Vagina (tissue), 2 donors: Measurements from ENCODE around the gene RPIA. TPM values are rescaled to one million over a fixed set of nuclear protein-coding genes. Genes with fewer than 3 reads are reported as not detected.

ENCODE experiments used
- DNase-seq, 2 donors: peaks; one replicate each; pipeline ENCODE4 v3.0.0-alpha.2; 2017; ENCODE audit errors: extremely low spot score in 2 of 2
- H3K27ac ChIP-seq: fragments of 200-600 bp; sonication (generic); one replicate; pipeline ENCODE4 v1.5.1; 2019
- H3K27me3 ChIP-seq: fragments of 200-600 bp; sonication (generic); one replicate; pipeline ENCODE4 v1.5.1; 2019
- H3K36me3 ChIP-seq, 2 donors: fragments of 200-600 bp; sonication (generic); one replicate each; pipeline ENCODE4 v1.5.1; 2017 to 2019
- H3K4me1 ChIP-seq: fragments of 200-600 bp; sonication (generic); one replicate; pipeline ENCODE4 v1.5.1; 2019
- H3K4me3 ChIP-seq, 2 donors: fragments of 200-600 bp; sonication (generic); 1 replicate in 1 of 2; 2 replicates in 1 of 2; pipeline ENCODE4 v1.5.1; 2016 to 2019
- H3K9me3 ChIP-seq: fragments of 200-600 bp; sonication (generic); one replicate; pipeline ENCODE4 v1.5.1; 2019
- CTCF ChIP-seq, 3 experiments: fragments of 450-650 bp in 2 of 3; fragments of 200-600 bp in 1 of 3; sonication (generic) in 1 of 3; IDR thresholded peaks; one replicate each; pipeline ENCODE4 v1.5.1; 2017 to 2019; ENCODE audit warnings: antibody characterized with exemption in 3 of 3, mild to moderate bottlenecking in 2 of 3, moderate library complexity in 2 of 3
- POLR2A ChIP-seq, 2 donors: fragments of 450-650 bp; IDR thresholded peaks; one replicate each; pipeline ENCODE4 v1.6.1; 2017; ENCODE audit warnings: antibody characterized with exemption in 2 of 2, mild to moderate bottlenecking in 2 of 2, moderate library complexity in 2 of 2
- POLR2AphosphoS5 ChIP-seq, 2 donors: sonication (generic); formaldehyde crosslinking; IDR thresholded peaks; one replicate each; pipeline ENCODE4 v1.9.0; 2017; ENCODE audit warnings: antibody characterized with exemption in 2 of 2, mild to moderate bottlenecking in 2 of 2, low read depth in 1 of 2; ENCODE audit not compliant: insufficient read depth in 1 of 2
- intact Hi-C: fragments of 100-400 bp; cut with DNase I; formaldehyde crosslinking; loops from one replicate; pipeline ENCODE4 v1.15.1; 2023
- total RNA-seq: library from RNA; depleted of rRNA; stranded (reverse); fragments of >200 nt; gene quantifications from one replicate; pipeline ENCODE4 v1.2.3, GENCODE V29; 2016

RPIA gene
- total RNA-seq, 1 donor from 2014 or later: 10.8 TPM

GRCh38 chr2:88683160-88684021 lies 8.1 kb upstream of the RPIA start:
- Histone ChIP-seq H3K4me3 (no peak overlapping the region), H3K36me3 (no peaks in the 10 kb centered on the region), H3K9me3 (no peaks in the 10 kb centered on the region), H3K4me1 (no peaks in the 10 kb centered on the region), H3K27ac (no peak overlapping the region), H3K27me3 (no peaks in the 10 kb centered on the region)
- no peak for DNase-seq
- intact Hi-C loops: no loop called here
- TF ChIP-seq POLR2A (IDR thresholded peaks at IDR 0.05): no peak
- no peak for TF ChIP-seq CTCF (IDR thresholded peaks at IDR 0.05)
- TF ChIP-seq POLR2AphosphoS5 (IDR thresholded peaks at IDR 0.05; ENCODE audit: insufficient read depth in 1 of 2, low read depth in 1 of 2): no peak

DNA sequence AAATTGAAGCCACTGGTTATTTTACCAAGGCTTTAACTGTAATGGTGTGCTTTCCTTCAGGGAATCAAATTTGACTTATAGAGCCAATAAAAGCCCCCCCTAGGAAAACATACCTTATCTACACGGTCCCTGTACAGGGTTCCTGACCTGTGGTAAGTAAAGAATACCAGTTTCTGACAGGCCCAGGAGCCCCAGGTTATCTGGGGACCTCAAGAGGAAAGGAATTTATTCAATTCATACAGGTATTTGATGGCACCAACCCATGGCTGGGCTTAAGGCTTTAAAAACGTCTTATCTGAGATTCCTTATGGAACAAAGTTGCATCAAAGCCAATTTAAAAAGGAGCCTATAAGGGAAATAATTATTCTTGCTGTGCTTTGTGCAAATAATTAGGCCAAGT lies 7.0 kb upstream of the RPIA start:
- DNase-seq: no peak
- Histone ChIP-seq H3K9me3 (no peaks in the 10 kb centered on the region), H3K36me3 (no peaks in the 10 kb centered on the region), H3K4me3 (no peak overlapping the region), H3K4me1 (no peaks in the 10 kb centered on the region), H3K27me3 (no peaks in the 10 kb centered on the region), H3K27ac (no peak overlapping the region)
- no peak for TF ChIP-seq POLR2AphosphoS5 (IDR thresholded peaks at IDR 0.05; ENCODE audit: insufficient read depth in 1 of 2, low read depth in 1 of 2)
- TF ChIP-seq CTCF (IDR thresholded peaks at IDR 0.05): no peak
- no peak for TF ChIP-seq POLR2A (IDR thresholded peaks at IDR 0.05)
- intact Hi-C loops: no loop called here

- Histone ChIP-seq H3K9me3 (no peaks in the 10 kb centered on the region), H3K4me1 (peaks cover 10% of the 10 kb centered on the region), H3K27ac (no peak overlapping the region), H3K4me3 (no peak overlapping the region), H3K36me3 (no peaks in the 10 kb centered on the region), H3K27me3 (no peaks in the 10 kb centered on the region)
- TF ChIP-seq CTCF (IDR thresholded peaks at IDR 0.05): no peak
- TF ChIP-seq POLR2AphosphoS5 (IDR thresholded peaks at IDR 0.05; ENCODE audit: insufficient read depth in 1 of 2, low read depth in 1 of 2): no peak
- TF ChIP-seq POLR2A (IDR thresholded peaks at IDR 0.05): no peak
- DNase-seq: no peak
- intact Hi-C loops: no loop called here
These were observed 5.2 kb upstream of the RPIA start for GRCh38 chr2:88686320-88686719.

DNA sequence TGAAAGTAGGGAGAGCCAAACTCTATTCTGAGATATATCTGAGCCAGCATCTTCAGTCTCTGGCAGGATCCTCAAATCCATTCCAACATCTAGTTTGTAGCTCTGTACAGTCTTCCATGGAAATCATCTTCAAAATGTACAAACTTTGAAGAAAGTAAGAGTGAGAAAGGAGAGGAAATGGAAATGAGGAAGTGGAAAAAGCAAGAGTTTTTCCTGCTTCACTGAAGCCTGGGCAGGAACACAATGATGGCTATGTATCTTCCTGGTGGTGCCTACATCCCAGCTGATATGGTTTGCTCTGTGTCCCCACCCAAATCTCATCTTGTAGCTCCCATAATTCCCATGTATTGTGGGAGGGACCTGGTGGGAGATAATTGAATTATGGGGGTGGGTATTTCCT lies 4.1 kb upstream of the RPIA start:
- TF ChIP-seq POLR2A (IDR thresholded peaks at IDR 0.05) (no peak), POLR2AphosphoS5 (IDR thresholded peaks at IDR 0.05; ENCODE audit: insufficient read depth in 1 of 2, low read depth in 1 of 2) (no peak), CTCF (IDR thresholded peaks at IDR 0.05) (no peak)
- intact Hi-C loops: no loop called here
- no peaks in the 10 kb centered on the region for H3K27me3 ChIP-seq
- no peak for DNase-seq
- H3K4me3 ChIP-seq: no peak overlapping the region
- peaks cover 14% of the 10 kb centered on the region for H3K4me1 ChIP-seq
- H3K36me3 ChIP-seq: no peaks in the 10 kb centered on the region
- H3K27ac ChIP-seq: no peak overlapping the region
- H3K9me3 ChIP-seq: no peaks in the 10 kb centered on the region
